ENCODE measurements around the gene TCP11X1. TPM values are rescaled to one million over a fixed set of nuclear protein-coding genes. Genes with fewer than 3 reads are reported as not detected.
"Not testable (repeated sequence)": the region's sequence is repeated elsewhere in the genome, so short reads cannot be mapped to it uniquely, and the experiment has no call there.

The TCP11X1 gene
- polyA plus RNA-seq (2013, experiment 1 of 4), result not detected
- polyA plus RNA-seq (2013, experiment 2 of 4), result not detected
- polyA plus RNA-seq (2013, experiment 3 of 4), result 0.21 TPM
- polyA plus RNA-seq (2013, experiment 4 of 4), result not detected

- H3K4me3 ChIP-seq (ENCODE audit: insufficient read depth, low read depth, low read length); H3K36me3 ChIP-seq (ENCODE audit: control insufficient read depth, insufficient read depth, low read length); H3K27ac ChIP-seq (ENCODE audit: insufficient read depth, low read depth, low read length, poor library complexity, severe bottlenecking); H3K27me3 ChIP-seq (ENCODE audit: control insufficient read depth, insufficient read depth, low read length, poor library complexity, severe bottlenecking); H3K4me1 ChIP-seq (ENCODE audit: control insufficient read depth, insufficient read depth, low read length); H3K9me3 ChIP-seq (ENCODE audit: control insufficient read depth, low read length): not testable (repeated sequence)
- WGBS, 2 experiments, result no CpG with 5 or more reads among the region's 15 CpGs
Observed at GRCh38 chrX:102214986-102215385, at the start of gene TCP11X1. TCP11X1 (plus strand) TSS chrX:102215301.

- Histone ChIP-seq H3K9me3 (ENCODE audit: control insufficient read depth, low read length) (no peaks in the 10 kb centered on the region), H3K36me3 (ENCODE audit: control insufficient read depth, insufficient read depth, low read length) (no peaks in the 10 kb centered on the region), H3K4me3 (ENCODE audit: insufficient read depth, low read depth, low read length) (no peak overlapping the region), H3K4me1 (ENCODE audit: control insufficient read depth, insufficient read depth, low read length) (no peaks in the 10 kb centered on the region), H3K27me3 (ENCODE audit: control insufficient read depth, insufficient read depth, low read length, poor library complexity, severe bottlenecking) (no peaks in the 10 kb centered on the region), H3K27ac (ENCODE audit: insufficient read depth, low read depth, low read length, poor library complexity, severe bottlenecking) (no peak overlapping the region)
- 80% methylated on average over 4 to 6 of the region's 7 CpGs for WGBS, 2 experiments
Observed at GRCh38 chrX:102185967-102186720, 29.0 kb upstream of the TCP11X1 start.

- H3K27ac ChIP-seq (ENCODE audit: insufficient read depth, low read depth, low read length, poor library complexity, severe bottlenecking); H3K4me1 ChIP-seq (ENCODE audit: control insufficient read depth, insufficient read depth, low read length); H3K36me3 ChIP-seq (ENCODE audit: control insufficient read depth, insufficient read depth, low read length); H3K9me3 ChIP-seq (ENCODE audit: control insufficient read depth, low read length); H3K27me3 ChIP-seq (ENCODE audit: control insufficient read depth, insufficient read depth, low read length, poor library complexity, severe bottlenecking); H3K4me3 ChIP-seq (ENCODE audit: insufficient read depth, low read depth, low read length): not testable (repeated sequence)
- WGBS, 2 experiments, result no CpG with 5 or more reads among the region's 5 CpGs
Observed at GRCh38 chrX:102207940-102208339, 7.2 kb upstream of the TCP11X1 start.

- H3K4me1 ChIP-seq (ENCODE audit: control insufficient read depth, insufficient read depth, low read length); H3K36me3 ChIP-seq (ENCODE audit: control insufficient read depth, insufficient read depth, low read length); H3K27me3 ChIP-seq (ENCODE audit: control insufficient read depth, insufficient read depth, low read length, poor library complexity, severe bottlenecking); H3K4me3 ChIP-seq (ENCODE audit: insufficient read depth, low read depth, low read length); H3K27ac ChIP-seq (ENCODE audit: insufficient read depth, low read depth, low read length, poor library complexity, severe bottlenecking); H3K9me3 ChIP-seq (ENCODE audit: control insufficient read depth, low read length): not testable (repeated sequence)
- no CpG with 5 or more reads among the region's 3 CpGs for WGBS, 2 experiments
Observed at GRCh38 chrX:102216497-102216896, 1.4 kb downstream of the TCP11X1 start.

- H3K9me3 ChIP-seq (ENCODE audit: control insufficient read depth, low read length); H3K36me3 ChIP-seq (ENCODE audit: control insufficient read depth, insufficient read depth, low read length); H3K27ac ChIP-seq (ENCODE audit: insufficient read depth, low read depth, low read length, poor library complexity, severe bottlenecking); H3K4me1 ChIP-seq (ENCODE audit: control insufficient read depth, insufficient read depth, low read length); H3K27me3 ChIP-seq (ENCODE audit: control insufficient read depth, insufficient read depth, low read length, poor library complexity, severe bottlenecking); H3K4me3 ChIP-seq (ENCODE audit: insufficient read depth, low read depth, low read length): not testable (repeated sequence)
- WGBS, 2 experiments, result 97% methylated on average over 3 of the region's 7 CpGs; no CpG with 5 or more reads in 1 of the 2 experiments
Observed at GRCh38 chrX:102235678-102236077, 20.6 kb downstream of the TCP11X1 start.

GRCh38 chrX:102240265-102240664 is 25.2 kb downstream of the TCP11X1 start:
- H3K27me3 ChIP-seq (ENCODE audit: control insufficient read depth, insufficient read depth, low read length, poor library complexity, severe bottlenecking); H3K27ac ChIP-seq (ENCODE audit: insufficient read depth, low read depth, low read length, poor library complexity, severe bottlenecking); H3K9me3 ChIP-seq (ENCODE audit: control insufficient read depth, low read length); H3K4me3 ChIP-seq (ENCODE audit: insufficient read depth, low read depth, low read length); H3K4me1 ChIP-seq (ENCODE audit: control insufficient read depth, insufficient read depth, low read length); H3K36me3 ChIP-seq (ENCODE audit: control insufficient read depth, insufficient read depth, low read length): not testable (repeated sequence)
- WGBS, 2 experiments, result 80 to 82% methylated on average over 6 of the region's 15 CpGs

- not testable (repeated sequence) for H3K27me3 ChIP-seq (ENCODE audit: control insufficient read depth, insufficient read depth, low read length, poor library complexity, severe bottlenecking); H3K27ac ChIP-seq (ENCODE audit: insufficient read depth, low read depth, low read length, poor library complexity, severe bottlenecking); H3K4me3 ChIP-seq (ENCODE audit: insufficient read depth, low read depth, low read length); H3K4me1 ChIP-seq (ENCODE audit: control insufficient read depth, insufficient read depth, low read length); H3K9me3 ChIP-seq (ENCODE audit: control insufficient read depth, low read length); H3K36me3 ChIP-seq (ENCODE audit: control insufficient read depth, insufficient read depth, low read length)
- WGBS, 2 experiments, result no CpG with 5 or more reads among the region's 9 CpGs
Observed at GRCh38 chrX:102246893-102247292, 31.8 kb downstream of the TCP11X1 start, which contains the start of gene NXF2. NXF2 (plus strand) TSS chrX:102247167; CDS start chrX:102307079, 59,912 bp downstream.

- not testable (repeated sequence) for H3K4me1 ChIP-seq (ENCODE audit: control insufficient read depth, insufficient read depth, low read length); H3K36me3 ChIP-seq (ENCODE audit: control insufficient read depth, insufficient read depth, low read length); H3K27ac ChIP-seq (ENCODE audit: insufficient read depth, low read depth, low read length, poor library complexity, severe bottlenecking); H3K9me3 ChIP-seq (ENCODE audit: control insufficient read depth, low read length); H3K27me3 ChIP-seq (ENCODE audit: control insufficient read depth, insufficient read depth, low read length, poor library complexity, severe bottlenecking); H3K4me3 ChIP-seq (ENCODE audit: insufficient read depth, low read depth, low read length)
- WGBS, 2 experiments, result no CpG with 5 or more reads among the region's 4 CpGs
Observed at GRCh38 chrX:102272231-102272630, 57.1 kb downstream of the TCP11X1 start.

Measured in ectodermal cell (in vitro differentiated cells).